Choroid plexus epithelial cell (primary cell): ENCODE measurements around the gene NPFFR1.

Experiments used
- DNase-seq: peaks from one replicate; pipeline ENCODE4 v3.0.0-alpha.2; 2010; ENCODE audit warnings: low read depth
- H3K4me3 ChIP-seq: 2 replicates; pipeline ENCODE4 v1.5.1; 2011; ENCODE audit warnings: low read depth, mild to moderate bottlenecking, control low read depth, low read length, moderate library complexity
- TF ChIP-seq, protein P1 (sequence below): conservative IDR thresholded peaks from 2 replicates; pipeline ENCODE4 v1.5.1; 2011; ENCODE audit warnings: low read depth, mild to moderate bottlenecking, control low read depth, inconsistent platforms, low read length, moderate library complexity

NPFFR1 gene

DNA sequence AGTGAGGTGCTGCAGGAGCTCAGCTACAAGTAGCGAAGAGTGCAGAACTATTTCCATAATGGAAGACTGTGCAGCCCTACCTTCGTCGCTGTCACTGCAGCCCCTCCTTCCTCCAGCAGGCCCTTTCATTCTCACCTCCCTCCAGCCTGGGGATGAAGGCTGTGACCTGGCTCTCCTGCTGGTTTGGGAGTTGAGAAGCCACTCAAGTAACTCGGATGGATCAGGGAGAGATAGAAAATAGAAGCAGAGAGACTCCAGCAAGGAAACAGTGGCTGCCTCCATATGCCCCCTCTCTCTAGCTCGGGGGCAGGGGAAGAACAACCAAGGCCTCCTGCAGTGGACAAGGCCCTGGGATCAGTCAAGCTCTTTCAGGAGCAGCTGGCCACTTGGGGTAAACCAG lies 37.4 kb upstream of the NPFFR1 start:
- TF ChIP-seq, protein P1, sequence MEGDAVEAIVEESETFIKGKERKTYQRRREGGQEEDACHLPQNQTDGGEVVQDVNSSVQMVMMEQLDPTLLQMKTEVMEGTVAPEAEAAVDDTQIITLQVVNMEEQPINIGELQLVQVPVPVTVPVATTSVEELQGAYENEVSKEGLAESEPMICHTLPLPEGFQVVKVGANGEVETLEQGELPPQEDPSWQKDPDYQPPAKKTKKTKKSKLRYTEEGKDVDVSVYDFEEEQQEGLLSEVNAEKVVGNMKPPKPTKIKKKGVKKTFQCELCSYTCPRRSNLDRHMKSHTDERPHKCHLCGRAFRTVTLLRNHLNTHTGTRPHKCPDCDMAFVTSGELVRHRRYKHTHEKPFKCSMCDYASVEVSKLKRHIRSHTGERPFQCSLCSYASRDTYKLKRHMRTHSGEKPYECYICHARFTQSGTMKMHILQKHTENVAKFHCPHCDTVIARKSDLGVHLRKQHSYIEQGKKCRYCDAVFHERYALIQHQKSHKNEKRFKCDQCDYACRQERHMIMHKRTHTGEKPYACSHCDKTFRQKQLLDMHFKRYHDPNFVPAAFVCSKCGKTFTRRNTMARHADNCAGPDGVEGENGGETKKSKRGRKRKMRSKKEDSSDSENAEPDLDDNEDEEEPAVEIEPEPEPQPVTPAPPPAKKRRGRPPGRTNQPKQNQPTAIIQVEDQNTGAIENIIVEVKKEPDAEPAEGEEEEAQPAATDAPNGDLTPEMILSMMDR, result no peak
- DNase-seq, result no peak
- H3K4me3 ChIP-seq, result no peak overlapping the region

GRCh38 chr10:70320751-70321150 lies 36.9 kb upstream of the NPFFR1 start:
- TF ChIP-seq, protein P1, result no peak
- no peak overlapping the region for H3K4me3 ChIP-seq
- DNase-seq, result no peak

DNA sequence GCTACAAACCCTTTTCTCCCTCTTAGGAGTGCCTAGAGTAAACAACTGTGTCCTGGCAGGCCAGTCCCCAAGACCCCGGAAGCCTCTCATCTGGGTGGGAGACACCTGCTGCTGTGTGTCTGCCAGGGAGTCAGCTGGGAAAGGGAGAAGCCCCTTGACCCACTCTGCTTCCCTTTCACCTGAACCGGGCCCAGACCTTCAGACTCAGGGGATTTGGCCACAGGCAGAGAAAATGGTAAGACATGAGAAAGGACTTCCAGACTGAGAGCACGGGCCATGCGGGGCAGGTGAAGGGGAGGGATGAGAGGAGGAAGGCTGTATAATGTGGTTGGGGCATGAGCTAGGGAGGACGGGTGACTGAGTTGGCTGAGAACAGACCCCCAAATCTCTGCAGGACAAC lies 36.0 kb upstream of the NPFFR1 start:
- DNase-seq, result no peak
- TF ChIP-seq, protein P1, result no peak
- H3K4me3 ChIP-seq, result no peak overlapping the region

DNA sequence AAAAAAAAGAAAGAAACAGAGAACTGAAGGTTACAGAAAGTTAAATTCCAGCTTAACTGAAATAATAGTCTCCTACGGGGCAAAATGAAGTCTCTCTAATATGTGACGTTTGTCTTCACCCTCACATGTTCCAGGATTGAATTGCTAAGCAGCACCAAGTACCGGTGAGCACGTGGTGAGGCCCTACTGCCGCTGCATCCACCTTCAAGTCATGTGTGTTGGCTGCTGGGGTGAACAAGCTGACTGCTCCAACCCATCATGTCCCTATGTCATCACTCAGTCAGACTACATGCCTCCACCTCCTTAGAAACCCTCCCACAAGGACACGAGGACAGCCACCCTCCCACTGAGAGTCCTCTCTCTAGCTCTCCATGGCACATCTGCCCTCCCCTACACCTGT lies 35.4 kb upstream of the NPFFR1 start:
- TF ChIP-seq, protein P1, result no peak
- no peak for DNase-seq
- H3K4me3 ChIP-seq, result no peak overlapping the region

GRCh38 chr10:70317943-70318318 lies 34.1 kb upstream of the NPFFR1 start:
- TF ChIP-seq, protein P1, result no peak
- no peak overlapping the region for H3K4me3 ChIP-seq
- no peak for DNase-seq

DNA sequence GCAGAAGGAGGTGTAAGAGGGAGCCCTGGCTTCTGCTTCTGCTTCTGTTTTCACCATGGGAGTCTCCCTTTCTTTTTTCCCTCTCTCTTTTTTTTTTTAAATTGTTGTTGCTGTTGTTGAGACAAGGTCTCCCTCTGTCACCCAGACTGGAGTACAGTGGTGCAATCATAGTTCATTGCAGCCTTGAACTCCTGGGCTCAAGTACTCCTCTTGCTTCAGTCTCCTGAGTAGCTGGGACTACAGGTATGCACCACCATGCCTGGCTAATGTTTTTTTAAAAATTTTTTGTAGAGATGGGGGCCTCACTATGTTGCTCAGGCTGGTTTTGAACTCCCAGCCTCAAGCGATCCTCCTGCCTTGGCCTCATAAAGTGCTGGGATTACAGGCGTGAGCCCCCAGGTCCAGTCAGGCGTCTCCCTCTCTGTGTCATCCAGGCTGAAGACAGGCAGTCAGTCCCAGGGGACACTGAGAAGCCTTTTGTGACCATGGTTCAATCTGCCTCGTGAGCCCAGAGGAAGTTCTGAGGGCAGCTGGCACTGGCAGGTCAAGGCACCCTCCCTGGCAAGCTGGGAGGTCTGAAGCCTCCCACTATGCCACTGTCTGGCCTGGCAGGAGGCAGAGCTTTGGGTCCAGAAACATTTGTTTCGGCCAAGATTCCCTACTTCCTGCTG lies 33.6 kb upstream of the NPFFR1 start:
- TF ChIP-seq, protein P1, result no peak
- no peak overlapping the region for H3K4me3 ChIP-seq
- no peak for DNase-seq

GRCh38 chr10:70315815-70316214 lies 32.0 kb upstream of the NPFFR1 start:
- no peak overlapping the region for H3K4me3 ChIP-seq
- DNase-seq, result no peak
- TF ChIP-seq, protein P1, result no peak
